PFSK-1 (cell line): ENCODE measurements around the gene TAF3.

ENCODE experiments used
- FOXP2 ChIP-seq: optimal IDR thresholded peaks from 2 replicates; pipeline ENCODE3; 2011; ENCODE audit warnings: borderline replicate concordance, control low read depth, inconsistent platforms; ENCODE audit not compliant: insufficient read depth; ENCODE audit errors: extremely low read length, extremely low read depth
- POLR2AphosphoS5 ChIP-seq: IDR thresholded peaks from 2 replicates; pipeline ENCODE4 v1.6.1; 2012; ENCODE audit warnings: low read depth, mild to moderate bottlenecking, control low read depth, low read length, moderate library complexity
- REST ChIP-seq, 2 experiments: IDR thresholded peaks; 2 replicates each; pipeline versions ENCODE4 v1.6.1 to v1.8.0; 2011 to 2012; ENCODE audit warnings: low read depth in 2 of 2, low read length in 2 of 2, control low read depth in 1 of 2, inconsistent platforms in 1 of 2, mild to moderate bottlenecking in 1 of 2, moderate library complexity in 1 of 2; ENCODE audit not compliant: insufficient read depth in 1 of 2
- SIN3A ChIP-seq: IDR thresholded peaks from 2 replicates; pipeline ENCODE4 v1.6.1; 2012; ENCODE audit warnings: mild to moderate bottlenecking, low read length, moderate library complexity, borderline replicate concordance; ENCODE audit not compliant: insufficient read depth
- TAF1 ChIP-seq: IDR thresholded peaks from 2 replicates; pipeline ENCODE4 v1.6.1; 2012; ENCODE audit warnings: low read length, control low read depth, borderline replicate concordance; ENCODE audit not compliant: insufficient read depth

TAF3 gene

GRCh38 chr10:7968510-7969112 lies 150.3 kb downstream of the TAF3 start:
- TF ChIP-seq POLR2AphosphoS5 (no peak), FOXP2 (no peak), SIN3A (no peak), REST (IDR thresholded peaks at IDR 0.05; ENCODE audit: insufficient read depth in 1 of 2, low read depth in 2 of 2, low read length in 2 of 2) (no peak), TAF1 (no peak)

- TF ChIP-seq POLR2AphosphoS5 = no peak
- TF ChIP-seq SIN3A = no peak
- TF ChIP-seq REST (IDR thresholded peaks at IDR 0.05; ENCODE audit: insufficient read depth in 1 of 2, low read depth in 2 of 2, low read length in 2 of 2) = no peak
These were observed 151.3 kb downstream of the TAF3 start for GRCh38 chr10:7969623-7970022.

- no peak for TF ChIP-seq POLR2AphosphoS5
- no peak for TF ChIP-seq TAF1
- TF ChIP-seq FOXP2 = no peak
- no peak for TF ChIP-seq REST (IDR thresholded peaks at IDR 0.05; ENCODE audit: insufficient read depth in 1 of 2, low read depth in 2 of 2, low read length in 2 of 2)
- no peak for TF ChIP-seq SIN3A
These were observed 153.6 kb downstream of the TAF3 start for GRCh38 chr10:7971949-7972348.

GRCh38 chr10:7972367-7972766 lies 154.1 kb downstream of the TAF3 start:
- no peak for TF ChIP-seq POLR2AphosphoS5
- no peak for TF ChIP-seq REST (IDR thresholded peaks at IDR 0.05; ENCODE audit: insufficient read depth in 1 of 2, low read depth in 2 of 2, low read length in 2 of 2)
- no peak for TF ChIP-seq FOXP2
- TF ChIP-seq TAF1 = no peak
- TF ChIP-seq SIN3A = no peak

GRCh38 chr10:7980196-7980595 lies 161.9 kb downstream of the TAF3 start:
- no peak for TF ChIP-seq FOXP2
- no peak for TF ChIP-seq SIN3A
- no peak for TF ChIP-seq POLR2AphosphoS5
- TF ChIP-seq TAF1 = no peak
- TF ChIP-seq REST (IDR thresholded peaks at IDR 0.05; ENCODE audit: insufficient read depth in 1 of 2, low read depth in 2 of 2, low read length in 2 of 2) = no peak
